PC-3 (cell line): Measurements from ENCODE around the gene IL1RAP.

ENCODE experiments used
- EZH2phosphoT487 ChIP-seq: fragments of 300-600 bp; sonication (generic); IDR thresholded peaks from 2 replicates; pipeline ENCODE4 v1.6.1; 2018; ENCODE audit warnings: mild to moderate bottlenecking, antibody characterized with exemption, low read length, borderline replicate concordance
- TF ChIP-seq, protein P1 (sequence below): fragments of 300-600 bp; sonication (generic); conservative IDR thresholded peaks from 2 replicates; pipeline ENCODE4 v1.5.1; 2017; ENCODE audit warnings: antibody characterized with exemption, low read depth, mild to moderate bottlenecking, low read length

- TF ChIP-seq, protein P1, sequence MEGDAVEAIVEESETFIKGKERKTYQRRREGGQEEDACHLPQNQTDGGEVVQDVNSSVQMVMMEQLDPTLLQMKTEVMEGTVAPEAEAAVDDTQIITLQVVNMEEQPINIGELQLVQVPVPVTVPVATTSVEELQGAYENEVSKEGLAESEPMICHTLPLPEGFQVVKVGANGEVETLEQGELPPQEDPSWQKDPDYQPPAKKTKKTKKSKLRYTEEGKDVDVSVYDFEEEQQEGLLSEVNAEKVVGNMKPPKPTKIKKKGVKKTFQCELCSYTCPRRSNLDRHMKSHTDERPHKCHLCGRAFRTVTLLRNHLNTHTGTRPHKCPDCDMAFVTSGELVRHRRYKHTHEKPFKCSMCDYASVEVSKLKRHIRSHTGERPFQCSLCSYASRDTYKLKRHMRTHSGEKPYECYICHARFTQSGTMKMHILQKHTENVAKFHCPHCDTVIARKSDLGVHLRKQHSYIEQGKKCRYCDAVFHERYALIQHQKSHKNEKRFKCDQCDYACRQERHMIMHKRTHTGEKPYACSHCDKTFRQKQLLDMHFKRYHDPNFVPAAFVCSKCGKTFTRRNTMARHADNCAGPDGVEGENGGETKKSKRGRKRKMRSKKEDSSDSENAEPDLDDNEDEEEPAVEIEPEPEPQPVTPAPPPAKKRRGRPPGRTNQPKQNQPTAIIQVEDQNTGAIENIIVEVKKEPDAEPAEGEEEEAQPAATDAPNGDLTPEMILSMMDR = no peak
- TF ChIP-seq EZH2phosphoT487 = no peak
These were observed 178.4 kb downstream of the IL1RAP start for GRCh38 chr3:190692256-190692655.
